OCI-M2 (cell line): ENCODE data around the gene SLC25A30.
"Not testable (repeated sequence)": the region's sequence is repeated elsewhere in the genome, so short reads cannot be mapped to it uniquely, and the experiment has no call there.

ENCODE experiments used
- DNase-seq: peaks from one replicate; lab custom pipeline; 2025; ENCODE audit not compliant: unreplicated experiment; lab: John Stamatoyannopoulos, UW

Gene SLC25A30

DNA sequence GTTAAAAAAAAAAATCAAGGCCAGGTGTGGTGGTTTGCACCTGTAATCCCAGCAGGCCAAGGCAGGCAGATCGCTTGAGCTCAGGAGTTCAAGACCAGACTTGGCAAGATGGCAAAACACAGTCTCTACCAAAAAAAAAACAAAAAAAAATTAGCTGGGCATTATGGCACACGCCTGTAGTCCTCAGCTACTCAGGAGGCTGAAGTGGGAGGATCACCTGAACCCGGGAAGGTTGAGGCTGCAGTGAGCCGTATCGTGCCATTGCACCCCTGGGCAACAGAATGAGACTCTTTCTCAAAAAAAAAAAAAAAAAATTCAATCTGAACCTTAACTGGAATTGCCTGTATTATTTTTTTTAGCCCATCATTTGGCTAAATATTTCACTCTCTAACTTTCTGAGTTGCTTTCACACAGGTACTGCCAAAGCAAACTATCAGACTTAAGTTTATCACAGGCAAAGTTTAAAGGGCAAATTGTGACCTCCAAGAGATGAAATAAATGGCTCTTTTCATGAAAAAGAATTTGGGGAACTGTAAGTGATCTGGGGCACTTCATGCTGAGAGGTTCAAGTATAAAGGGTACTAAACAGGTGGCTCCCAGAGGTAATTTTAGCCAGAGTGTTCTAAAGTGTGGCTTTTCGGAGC is 14.7 kb upstream of the SLC25A30 start:
- DNase-seq: no peak

DNA sequence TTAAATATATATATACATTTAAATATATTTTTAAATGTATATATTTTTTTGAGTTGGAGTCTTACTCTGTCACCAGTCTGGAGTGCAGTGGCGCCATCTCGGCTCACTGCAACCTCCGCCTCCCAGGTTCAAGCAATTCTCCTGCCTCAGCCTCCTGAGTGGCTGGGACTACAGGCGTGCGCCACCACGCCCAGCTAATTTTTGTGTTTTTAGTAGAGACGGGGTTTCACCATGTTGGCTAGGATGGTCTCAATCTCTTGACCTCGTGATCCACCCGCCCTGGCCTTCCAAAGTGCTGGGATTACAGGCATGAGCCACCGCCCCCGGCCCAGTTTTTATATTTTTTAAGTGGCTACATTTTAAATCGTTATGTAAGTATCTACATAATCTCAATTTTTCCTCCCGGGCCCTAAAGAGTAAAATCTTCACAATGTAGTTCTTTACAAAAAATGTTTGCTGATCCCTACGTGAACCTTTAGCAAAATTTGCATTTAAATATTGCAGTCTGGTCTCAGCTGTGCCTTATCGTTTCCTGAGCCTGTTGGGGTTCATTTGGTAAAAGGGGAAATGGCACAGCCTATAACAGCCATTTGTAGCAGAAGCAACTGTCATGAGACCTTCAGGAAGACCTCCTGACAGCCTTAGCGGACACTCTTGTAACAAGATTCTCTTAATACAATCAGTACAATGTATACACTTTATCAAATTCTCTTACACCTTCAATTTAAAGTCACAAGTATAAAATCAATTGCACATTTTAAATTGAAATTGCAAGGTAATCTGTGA is 8.1 kb upstream of the SLC25A30 start:
- not testable (repeated sequence) for DNase-seq

DNA sequence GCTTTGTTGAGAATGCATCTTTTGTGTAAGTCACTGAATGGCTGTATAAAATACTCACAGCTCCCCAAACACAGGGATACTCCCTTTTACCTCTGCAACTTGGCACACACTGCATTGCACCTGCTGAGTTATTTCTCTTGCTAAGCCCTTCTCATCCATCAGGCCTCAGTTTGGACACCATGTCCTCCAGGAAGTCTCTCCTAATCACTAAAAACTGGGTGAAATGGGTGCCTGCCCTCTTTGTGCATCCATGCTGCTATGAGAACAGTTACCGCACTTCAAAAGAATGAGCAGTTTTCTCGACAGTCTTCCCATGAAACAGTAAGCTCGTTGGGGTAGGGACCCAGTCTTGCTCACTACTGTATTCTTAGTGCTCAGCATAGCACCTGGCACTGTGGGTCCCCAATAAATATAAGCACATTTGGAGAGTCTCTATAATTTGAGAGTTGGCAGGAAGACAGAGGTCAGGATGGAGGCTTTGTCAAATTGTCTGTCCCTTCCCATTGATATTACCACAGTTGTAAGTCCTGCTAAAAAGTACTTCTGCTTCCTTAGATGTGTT is 4.6 kb upstream of the SLC25A30 start:
- DNase-seq: no peak

DNA sequence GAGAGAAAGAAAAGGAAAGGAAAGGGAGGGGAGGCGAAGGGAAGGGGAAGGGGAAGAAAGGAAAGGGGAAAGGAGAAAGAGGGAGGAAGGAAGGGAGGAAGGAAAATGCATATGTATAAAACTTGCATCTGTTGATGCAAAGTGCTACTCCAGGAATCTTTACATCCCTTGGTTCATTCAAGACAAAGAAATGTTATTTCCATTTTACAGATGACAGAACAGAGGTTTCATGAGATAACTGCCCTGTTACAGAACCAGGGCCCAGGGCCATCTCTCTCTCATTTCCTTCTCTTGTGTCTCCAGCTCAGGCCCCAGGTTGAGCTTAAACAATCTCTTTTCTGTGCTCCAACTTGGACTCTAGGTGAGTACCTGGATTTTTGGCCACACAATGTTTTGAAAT is 1.8 kb upstream of the SLC25A30 start:
- no peak for DNase-seq

DNA sequence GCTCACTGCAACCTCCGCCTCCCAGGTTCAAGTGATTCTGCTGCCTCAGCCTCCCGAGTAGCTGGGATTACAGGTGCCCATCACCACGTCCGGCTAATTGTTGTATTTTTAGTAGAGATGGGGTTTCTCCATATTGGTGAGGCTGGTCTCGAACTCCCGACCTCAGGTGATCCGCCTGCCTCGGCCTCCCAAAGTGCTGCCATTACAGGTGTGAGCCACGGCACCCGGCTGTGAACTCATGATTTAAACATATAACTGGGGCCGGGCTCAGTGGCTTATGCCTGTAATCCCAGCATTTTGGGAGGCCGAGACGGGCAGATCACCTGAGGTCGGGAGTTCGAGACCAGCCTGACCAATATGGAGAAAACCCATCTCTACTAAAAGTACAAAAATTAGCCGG is 1.2 kb upstream of the SLC25A30 start:
- not testable (repeated sequence) for DNase-seq

DNA sequence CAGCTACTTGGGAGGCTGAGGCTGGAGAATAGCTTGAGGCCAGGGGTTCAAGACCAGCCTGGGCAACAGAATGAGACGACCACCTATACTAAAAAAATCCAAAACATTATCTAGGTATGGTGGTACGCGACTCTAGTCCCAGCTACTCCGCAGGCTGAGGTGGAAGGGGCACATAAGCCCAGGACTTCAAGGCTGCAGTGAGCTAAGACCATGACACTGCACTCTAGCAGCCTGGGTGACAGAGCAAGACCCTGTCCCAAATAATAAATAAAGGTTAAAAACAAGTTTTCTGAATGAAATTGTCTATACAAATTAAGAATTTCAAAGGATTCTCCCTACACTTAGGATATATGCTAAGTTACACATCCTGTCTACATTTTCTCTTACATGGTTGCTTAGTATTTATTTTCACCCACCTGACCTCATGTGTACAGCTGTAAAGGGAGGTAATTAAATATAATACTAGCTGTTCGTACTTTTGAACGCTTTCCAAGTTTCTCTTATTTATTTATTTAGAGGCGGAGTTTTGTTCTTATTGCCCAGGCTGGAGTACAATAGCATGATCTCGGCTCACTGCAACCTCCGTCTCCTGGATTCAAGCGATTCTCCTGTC is 1.6 kb downstream of the SLC25A30 start:
- no peak for DNase-seq

DNA sequence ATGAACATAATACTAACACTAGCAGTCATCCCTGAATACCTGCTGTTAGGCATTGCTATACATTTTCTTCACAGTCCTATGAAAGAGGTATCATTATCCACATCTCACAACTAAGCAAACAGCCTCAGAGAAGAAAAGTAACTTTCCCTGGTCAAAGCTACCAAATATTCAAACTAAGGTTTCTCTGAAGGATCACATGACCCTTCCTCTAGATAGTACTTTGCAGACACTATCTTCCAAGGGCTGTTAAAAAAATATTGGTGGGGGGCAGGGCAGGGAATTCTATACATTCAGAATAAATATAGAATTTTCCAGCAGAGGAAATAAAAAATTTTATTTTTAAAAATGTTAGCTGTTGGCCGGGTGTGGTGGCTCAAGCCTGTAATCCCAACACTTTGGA is 3.1 kb downstream of the SLC25A30 start:
- DNase-seq: no peak

DNA sequence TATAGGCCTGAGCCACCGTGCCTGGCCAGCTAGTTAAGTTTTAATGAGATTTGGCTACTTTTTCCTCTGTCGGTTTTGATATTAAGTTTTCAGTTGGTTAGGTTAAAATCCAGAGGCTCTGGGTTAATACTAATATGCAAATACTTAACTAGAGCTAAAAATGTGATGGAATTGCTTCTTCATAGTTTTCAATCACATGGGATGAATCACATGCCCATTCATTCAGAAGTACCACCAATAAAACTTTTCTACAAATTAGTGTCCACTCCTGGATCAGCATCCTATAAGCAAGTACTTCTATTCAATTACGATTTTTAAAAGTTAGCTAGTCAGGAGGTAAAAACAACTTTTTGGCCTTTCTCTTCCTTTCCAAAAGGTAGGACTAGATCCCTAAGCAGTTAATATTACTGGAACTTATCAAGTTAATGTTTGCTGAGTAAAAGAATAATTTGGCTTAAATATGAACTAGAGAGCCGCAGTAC is 4.3 kb downstream of the SLC25A30 start:
- no peak for DNase-seq

DNA sequence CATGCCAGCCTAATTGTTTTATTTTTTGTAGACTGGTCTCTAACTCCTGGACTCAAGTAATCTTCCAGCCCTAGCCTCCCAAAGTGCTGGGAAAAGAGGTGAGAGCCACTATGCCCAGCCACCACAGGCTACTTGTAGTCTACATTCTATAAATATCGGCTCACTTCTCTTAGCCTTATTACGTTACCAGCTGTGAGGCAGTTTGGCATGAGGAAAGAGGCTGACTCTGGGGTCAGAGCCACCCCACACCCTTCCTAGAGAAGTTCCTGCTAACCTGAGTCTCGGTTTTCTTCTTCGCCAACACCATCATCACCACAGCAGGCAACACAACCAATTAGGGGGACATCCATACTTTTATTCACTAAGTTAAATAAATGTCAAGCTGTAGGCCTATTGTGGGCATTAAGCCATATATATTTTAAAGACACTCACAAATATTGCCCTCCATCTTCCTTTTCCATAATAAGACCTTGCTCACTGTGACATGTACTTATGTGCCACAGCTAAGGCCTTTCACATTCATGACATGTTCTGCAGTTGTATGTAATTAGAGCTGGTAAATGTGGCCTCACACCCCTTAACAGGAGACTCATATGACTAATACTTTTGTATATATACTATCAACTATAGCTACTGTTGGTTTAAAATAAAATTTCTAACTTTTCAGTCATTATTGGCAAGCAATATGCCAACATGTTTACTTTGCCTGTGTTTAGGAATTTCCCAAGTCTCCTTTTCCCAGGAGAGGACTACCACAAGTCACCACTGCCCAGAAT is 5.7 kb downstream of the SLC25A30 start:
- DNase-seq: no peak

DNA sequence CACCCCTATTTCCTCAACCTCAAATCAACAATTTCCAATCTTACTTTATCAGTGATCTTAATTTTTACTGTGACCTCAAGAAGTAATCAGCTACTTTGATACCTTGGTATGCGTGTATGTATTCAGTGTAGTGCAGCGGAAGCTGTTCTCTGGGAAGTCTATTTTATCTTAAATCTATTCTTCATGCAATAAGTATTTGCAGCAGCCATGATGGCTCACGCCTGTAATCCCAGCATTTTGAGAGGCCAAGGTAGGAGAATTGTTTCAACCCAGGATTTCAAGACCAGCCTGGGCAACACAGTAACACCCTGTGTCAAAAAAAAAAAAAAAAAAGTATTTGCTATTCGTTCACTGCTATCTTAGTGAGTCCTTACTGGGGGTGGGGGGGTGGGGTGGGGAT is 6.5 kb downstream of the SLC25A30 start:
- DNase-seq: no peak

DNA sequence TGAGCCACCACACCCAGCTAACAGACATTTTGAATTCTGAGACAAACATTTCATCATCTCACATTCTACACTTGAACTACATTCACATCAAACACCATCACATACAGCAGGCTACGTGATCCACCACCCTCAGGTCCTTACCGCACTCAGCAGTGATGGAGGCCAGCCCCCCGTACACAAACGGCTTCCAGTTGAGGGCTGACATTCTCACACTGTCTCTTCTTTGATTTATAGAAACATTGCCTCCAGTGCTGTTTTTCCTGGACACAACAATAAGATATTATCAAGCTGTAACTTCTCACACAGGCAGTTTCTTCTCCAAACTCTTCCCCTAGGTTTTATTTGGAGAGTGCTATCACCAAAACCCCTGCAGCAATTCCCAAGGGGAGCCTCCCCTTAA is 7.0 kb downstream of the SLC25A30 start:
- DNase-seq: no peak

DNA sequence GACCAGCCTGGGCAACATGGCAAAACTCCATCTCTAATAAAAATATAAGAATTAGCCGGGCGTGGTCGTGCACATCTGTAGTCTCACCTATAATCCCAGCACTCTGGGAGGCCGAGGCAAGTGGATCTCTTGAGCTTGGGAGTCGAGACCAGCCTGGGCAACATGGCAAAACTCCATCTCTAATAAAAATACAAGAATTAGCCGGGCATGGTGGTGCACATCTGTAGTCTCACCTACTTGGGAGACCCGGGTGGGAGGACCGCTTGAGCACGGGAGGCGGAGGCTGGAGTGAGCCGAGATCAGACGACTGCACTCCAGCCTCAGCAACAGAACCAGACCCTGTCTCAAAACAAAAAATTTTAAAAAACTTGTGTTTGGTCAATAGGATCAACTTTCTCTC is 7.7 kb downstream of the SLC25A30 start:
- no peak for DNase-seq

DNA sequence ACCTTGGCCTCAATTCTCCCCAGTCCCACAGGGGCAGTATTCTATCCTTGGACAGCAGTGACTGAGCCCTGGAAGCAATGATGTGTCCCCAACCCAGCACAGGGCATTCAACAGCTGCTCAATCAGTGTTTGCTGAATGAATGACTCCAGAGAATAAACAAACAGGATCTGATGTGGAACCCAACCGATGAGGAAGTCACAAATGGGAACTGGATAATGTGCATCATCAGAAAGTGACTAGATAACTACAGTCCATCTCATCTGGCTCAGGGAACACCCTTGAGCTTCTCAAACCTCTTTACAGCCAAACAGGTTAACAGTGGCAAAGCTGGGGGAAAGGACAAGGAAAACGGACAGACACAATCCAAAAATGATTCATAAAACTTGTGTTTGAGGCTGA is 8.2 kb downstream of the SLC25A30 start:
- no peak for DNase-seq

DNA sequence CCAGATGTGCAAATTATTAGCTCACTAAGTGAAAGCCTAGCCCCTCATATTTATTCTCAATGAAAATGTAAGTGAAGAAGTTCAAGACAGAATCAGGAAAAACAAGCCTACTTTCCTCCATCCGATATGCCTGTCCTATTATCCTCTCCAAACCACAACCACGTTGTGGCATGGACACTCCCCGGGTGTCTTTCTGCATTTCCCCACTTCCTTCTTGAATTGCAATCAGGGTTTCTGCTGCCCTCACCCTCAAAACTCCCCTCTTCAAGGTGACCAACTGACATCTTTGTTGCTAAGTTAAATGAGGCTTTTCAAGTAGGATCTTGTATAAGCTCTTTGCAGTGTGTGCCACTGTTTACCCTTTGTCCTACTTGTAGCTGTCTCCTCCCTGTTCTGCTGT is 11.8 kb downstream of the SLC25A30 start:
- DNase-seq: no peak

DNA sequence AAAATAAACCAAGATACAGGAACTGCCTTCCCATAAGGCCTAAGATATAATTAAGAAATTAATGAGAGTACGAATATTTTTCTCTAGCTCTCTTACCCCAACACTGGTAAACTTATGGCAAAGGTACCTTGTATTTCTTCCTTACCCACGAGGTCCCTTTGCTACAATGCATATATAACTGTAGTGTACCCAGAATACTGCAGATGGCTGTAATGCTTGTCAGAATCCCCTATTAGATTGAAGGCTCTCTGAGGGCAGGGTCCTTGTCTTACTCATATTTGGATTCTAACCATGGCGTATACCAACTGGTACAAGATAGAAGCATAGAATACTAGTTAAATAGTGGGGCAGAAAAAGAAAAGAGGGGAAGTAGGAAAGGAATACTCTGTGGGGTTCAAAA is 15.1 kb downstream of the SLC25A30 start:
- no peak for DNase-seq

DNA sequence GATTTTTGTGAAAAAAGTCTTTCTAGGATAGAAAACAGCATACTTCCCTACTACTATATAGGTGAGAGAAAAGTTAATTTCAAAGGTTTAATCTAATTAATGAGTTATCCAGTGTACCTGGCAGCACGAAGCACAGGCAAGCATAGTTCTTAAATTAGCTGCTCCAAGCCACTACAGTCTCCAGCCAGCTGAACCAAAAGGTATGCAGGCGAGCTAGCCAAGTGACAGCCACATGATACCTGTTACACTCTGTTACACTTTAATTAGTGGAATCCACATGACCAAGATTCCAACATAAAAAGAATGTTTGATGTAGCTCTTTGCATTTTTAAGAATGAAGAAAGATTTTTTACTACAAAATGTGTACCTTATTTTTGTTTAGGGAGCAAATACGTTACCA is 15.5 kb downstream of the SLC25A30 start:
- DNase-seq: no peak

DNA sequence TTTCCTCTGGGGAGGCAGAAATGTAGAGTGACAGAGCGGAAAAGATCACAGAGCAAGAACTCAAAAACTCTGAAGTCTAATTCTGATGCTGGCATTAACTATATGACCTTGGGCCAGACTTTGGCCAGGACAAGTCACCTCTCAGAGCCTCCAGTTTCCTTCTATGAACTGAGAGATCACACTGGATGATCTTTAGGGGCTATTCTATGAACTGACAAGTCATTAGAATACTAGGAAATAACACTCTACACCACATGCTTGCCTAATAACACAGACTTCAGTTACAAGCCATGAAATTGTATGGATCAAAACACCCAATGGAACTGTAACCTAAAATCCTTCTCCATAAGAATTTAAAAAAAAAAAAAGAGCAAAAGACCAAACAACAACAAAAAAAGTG is 16.9 kb downstream of the SLC25A30 start:
- no peak for DNase-seq

DNA sequence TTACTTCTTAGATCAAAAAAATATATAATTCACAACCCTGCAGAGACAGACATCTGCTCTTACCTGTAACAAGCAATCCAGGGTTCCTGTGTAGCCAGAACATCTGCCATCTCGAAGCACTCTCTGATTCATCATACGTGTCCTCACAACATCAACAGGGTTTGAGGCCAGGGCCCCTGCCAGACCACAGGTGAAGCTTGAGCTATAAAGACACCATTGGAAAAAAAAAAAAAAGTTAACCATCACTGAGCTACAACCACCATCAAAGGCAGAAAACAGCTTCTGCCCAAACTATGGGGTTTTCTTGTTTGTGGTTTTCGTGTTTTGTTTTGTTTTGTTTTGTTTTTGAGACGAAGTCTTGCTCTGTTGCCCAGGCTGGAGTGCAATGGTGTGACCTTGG is 19.3 kb downstream of the SLC25A30 start:
- no peak for DNase-seq

DNA sequence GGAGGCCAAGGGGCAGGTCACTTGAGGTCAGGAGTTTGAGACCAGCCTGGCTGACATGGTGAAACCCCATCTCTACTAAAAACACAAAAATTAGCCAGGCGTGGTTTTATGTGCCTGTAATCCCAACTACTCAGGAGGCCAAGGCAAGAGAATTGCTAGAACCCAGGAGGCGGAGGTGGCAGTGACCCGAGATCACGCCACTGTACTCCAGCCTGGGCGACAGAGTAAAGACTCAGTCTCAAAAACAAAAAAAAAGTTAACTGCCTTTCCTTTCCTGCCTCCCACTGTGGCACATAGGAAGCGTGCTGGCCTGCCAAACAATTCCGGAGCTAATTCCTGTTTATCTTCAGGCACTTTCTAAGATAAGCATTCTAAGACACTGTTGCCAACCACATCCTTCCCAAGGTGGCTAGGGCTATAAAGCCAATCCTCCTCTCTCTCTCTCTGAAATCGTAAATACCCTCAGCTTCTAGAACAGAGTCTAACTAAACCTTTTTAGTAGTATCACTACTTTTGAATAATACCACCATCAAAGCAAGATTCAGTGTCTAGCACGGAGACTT is 21.6 kb downstream of the SLC25A30 start:
- no peak for DNase-seq

DNA sequence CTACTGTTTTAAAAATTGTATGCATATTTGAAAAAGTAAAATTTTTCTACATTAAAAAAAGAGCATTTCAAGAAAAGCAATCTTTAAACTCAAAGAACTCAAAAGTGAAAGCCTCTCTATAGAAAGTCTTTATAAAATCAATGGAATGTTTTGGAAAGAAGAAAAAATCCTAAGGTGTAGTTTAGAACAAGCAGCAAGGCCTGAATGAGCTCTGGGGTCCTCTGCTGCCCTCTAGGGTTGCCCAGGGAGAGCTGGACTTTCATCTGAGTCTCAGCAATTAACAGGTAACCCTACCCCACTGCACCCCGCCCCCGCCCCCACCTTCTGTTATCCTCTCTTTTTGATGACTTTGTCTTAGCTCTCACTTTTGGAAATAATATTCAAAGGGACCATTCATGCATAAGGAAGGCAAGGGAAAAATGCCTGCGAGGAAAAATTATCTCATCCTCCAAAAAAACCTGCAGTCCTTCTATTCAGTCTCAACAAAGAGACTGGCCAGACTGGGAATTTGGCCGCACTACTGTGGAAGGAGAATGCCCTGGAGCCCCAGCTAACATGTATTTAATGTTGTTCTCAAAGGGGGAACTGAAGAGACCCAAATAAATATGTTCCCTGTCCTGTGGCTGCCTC is 24.1 kb downstream of the SLC25A30 start:
- no peak for DNase-seq
